DOHH2 (cell line): ENCODE data around the gene RGS1.

ENCODE experiments used
- CTCF ChIP-seq: fragments of 200-600 bp; sonication (generic); IDR thresholded peaks from one replicate; pipeline ENCODE4 v1.5.1; 2014; ENCODE audit warnings: antibody characterized with exemption, mild to moderate bottlenecking, low read depth, low read length; ENCODE audit not compliant: poor library complexity, severe bottlenecking
- EZH2phosphoT487 ChIP-seq: fragments of 200-600 bp; sonication (generic); IDR thresholded peaks from 2 replicates; pipeline ENCODE4 v1.6.1; 2017; ENCODE audit warnings: borderline replicate concordance, mild to moderate bottlenecking, antibody characterized with exemption, low read length, moderate library complexity, mixed read lengths

GRCh38 chr1:192549937-192550336 is 25.6 kb upstream of the RGS1 start:
- no peak for TF ChIP-seq CTCF
- no peak for TF ChIP-seq EZH2phosphoT487
